Femur (tissue), 1 donor: ENCODE data around the gene IFFO2.

ENCODE experiments used
- DNase-seq: peaks from one replicate; pipeline ENCODE4 v3.0.0-alpha.2; 2017

IFFO2 gene

DNA sequence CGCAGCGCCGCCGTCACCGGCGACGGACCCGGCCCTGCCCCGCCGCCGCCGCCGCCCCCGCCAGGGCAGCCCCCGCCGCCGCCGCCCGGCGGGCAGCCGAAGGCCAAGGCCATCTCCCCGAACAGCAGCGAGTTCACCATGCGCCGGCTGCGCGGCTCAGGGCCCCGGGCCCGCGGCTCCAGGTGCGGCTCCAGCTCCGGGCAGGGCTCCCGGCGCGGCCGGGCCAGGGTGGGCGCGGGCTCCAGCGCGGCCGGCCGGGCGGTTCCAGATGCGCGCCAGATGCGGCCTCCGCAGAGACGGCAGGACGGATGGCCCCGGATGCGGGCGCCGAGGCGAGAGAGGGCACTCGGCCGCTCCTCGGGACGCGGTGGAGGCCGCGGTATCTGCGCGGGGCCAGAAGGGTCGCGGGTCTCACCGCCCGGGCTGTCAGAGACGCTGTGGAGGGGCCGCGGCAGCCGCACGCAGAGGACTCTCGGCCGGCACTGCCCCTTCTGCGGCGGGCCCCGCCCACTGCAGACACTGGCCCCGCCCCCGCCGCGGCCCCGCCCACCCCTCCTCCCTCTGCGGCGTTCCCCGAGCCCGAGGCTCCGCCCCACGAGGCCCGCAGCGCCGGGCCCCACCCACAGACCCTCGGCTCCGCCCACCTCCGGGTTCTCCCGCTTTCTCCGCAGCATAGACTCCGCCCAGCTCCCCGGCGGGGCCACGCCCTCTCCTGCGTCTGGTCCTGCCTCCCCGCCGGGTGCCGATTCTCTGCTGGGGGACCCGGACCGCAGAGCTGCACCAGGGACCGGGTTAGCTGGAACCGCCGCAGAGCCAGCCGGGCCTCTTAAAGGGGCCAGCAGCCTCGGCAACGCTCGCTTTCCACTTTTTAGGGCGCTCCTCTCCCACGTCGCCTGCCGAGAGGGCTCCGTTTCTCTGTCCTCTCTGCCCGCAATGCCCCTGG is at the start of gene IFFO2:
Gene IFFO2, minus strand, starts transcription at position 484 of the 943 bp plus-strand sequence. Its CDS starts 344 bp downstream, at position 140.
- DNase-seq: peak; percentile 98

- DNase-seq: no peak
Observed at GRCh38 chr1:19006000-19006399, 49.5 kb upstream of the IFFO2 start.

DNA sequence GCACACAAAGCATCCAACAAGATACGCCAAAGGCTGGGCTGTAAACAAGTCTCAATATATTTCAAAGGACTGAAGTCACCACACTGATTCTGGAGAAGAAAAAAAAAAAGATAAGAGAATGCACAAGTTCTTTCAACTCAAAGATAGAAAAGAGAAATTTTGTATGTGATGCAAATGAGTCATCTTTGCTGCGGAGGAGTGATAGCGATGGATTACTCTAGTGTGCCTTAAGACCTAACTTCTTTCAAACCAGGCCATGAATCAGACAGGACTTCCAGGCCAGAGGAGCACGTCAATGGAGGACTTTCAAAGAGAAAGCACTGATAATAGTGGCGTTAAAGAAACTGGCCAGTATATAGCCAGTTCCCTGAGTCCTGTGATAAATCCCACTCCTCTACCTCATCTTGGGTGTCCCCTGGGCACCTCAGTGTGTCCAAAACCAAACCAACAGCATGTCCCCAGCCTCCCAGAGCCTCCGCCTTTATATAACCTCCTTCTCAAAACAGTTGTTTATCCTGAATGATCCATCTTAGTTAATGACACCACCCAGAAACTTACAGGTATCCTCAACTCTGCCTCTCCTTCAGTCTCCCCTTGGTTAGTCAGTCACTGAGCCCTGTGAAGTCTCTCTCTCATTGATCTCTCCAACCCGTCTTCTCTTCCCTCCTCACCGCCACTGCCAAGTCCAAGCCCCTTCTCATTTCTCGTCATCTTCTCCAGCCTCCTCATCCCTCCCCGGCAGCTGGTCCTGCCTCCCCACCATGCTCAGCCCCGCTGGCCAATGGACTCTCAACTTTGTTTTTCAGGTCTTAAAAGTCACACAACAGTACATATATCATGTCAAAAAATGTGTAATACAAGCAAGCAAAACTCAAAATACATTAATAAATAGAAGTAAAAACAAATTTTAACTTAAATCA is 47.2 kb upstream of the IFFO2 start:
- DNase-seq: no peak

GRCh38 chr1:19000065-19000464 is 43.6 kb upstream of the IFFO2 start:
- no peak for DNase-seq

GRCh38 chr1:18999359-18999758 is 42.9 kb upstream of the IFFO2 start:
- DNase-seq: peak; percentile 56

DNA sequence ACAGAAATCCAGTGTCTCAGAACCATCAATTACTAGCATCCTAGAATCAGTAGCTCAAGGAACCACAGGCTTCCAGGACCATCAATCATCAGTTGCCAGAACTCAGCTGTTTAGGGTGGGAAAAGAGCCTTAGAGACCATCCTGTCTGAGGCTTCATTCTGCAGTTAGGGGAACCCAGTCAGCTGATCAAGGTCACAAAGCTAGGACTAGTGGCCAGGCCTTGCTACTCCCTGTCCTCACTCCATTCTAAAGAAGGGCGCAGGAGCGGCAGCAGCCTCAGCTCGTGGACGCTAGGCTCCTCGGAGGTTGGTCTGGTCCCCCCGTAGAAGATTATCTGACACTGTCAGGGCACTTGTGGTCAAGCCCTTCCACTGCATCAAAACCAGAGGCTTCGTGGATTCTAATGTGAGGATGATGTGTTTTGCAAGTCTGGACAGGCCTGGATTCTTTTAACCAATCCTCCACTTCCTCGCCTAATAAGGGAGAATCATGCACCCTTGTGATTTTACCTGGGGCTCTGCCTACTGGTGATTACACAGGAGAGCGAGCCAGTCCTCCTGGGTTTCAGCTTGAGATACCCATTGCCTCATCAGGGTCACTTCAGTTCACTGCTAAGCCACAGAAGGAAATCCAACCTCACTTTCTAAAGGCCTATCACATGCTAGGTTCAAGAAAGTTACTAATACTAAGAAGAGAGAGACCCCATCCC is 41.7 kb upstream of the IFFO2 start:
- DNase-seq: no peak

DNA sequence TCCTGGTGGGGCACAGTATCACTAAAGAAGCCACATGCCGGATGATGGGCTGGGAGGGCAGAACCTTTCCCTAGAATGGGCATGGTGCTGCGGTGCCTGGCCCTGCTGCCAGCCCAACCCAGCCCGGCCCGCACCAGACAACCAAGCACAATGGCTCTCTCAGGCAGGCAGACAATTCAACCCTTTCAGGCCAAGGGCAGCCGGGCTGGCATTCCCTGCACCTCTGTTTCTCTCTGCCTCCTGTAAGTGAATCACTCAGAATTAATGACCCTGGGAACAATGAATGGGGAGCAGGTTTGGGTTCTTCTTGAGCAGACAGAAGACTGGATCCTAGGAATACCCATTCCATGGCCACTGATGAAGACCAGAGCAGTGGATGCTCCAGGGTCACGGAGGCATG is 41.0 kb upstream of the IFFO2 start:
- DNase-seq: no peak

GRCh38 chr1:18996548-18997177 is 40.2 kb upstream of the IFFO2 start:
- DNase-seq: no peak

- DNase-seq: no peak
Observed at GRCh38 chr1:18994381-18994780, 37.9 kb upstream of the IFFO2 start.

DNA sequence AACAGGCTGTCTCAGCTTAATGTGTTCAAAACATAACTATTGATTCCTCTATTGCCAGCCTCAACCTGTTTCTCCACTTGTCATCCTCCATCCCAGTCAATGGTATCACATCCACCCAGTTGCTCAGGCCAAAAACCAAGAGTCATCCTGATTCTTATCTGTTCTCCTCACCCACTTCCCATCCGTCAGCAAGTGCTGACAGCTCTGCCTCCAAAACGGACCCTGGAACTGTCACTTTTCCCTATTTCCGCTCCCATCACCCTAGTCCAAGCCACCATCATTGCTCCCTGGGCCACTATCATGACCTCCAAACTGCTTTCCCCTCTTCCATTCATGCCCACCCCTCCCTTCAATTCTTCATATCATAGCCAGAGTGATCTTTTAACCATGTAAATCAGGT is 36.2 kb upstream of the IFFO2 start:
- no peak for DNase-seq

GRCh38 chr1:18991585-18991984 is 35.1 kb upstream of the IFFO2 start:
- DNase-seq: no peak

DNA sequence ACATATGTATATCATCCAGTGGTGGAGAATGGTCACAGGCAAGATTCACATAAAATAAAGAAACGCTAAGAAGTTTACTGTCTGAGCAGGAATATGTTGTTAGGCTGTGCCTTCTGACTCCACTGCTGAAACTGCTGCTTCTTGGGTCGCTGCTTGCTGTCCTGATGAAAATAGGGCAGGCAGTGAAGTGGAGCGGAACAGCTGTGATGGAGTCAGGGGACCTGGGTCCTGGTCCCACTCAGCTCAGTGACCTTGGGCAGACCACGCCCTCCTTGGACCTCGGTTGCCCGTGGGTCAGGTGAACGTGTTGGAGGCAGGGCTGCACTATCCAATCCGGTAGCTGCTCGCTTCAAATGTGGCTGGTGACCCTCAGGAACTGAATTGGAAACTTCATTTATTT is 33.4 kb upstream of the IFFO2 start:
- DNase-seq: no peak

DNA sequence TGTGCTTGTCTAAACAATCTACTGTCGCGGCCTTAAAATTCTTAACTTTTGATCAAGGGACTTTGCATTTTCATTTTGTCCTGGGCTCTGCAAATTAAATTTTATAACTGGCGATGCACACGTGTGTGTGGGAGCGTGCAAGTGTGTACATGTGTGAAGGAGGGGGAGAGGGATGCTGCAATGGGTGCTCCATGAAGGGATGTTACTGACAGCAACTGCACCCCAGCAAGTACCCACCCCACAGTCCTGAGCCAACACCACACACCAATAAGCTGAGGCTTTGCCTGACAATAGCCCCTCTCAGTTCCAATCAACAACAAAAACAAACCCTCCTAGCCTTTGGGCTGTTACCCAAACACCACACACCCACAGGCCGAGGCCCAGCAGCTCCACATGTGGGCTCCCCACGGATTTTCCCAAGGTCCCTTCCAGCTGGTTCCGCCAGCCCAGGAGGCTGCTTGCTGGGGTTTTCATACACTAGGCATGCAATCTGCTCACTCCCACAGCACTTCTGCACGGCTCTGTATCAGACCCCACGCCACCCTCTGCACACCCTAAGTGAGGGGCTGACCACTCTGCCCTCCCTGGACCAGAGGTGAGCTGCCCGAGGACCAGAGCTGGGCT is 32.8 kb upstream of the IFFO2 start:
- DNase-seq: no peak

DNA sequence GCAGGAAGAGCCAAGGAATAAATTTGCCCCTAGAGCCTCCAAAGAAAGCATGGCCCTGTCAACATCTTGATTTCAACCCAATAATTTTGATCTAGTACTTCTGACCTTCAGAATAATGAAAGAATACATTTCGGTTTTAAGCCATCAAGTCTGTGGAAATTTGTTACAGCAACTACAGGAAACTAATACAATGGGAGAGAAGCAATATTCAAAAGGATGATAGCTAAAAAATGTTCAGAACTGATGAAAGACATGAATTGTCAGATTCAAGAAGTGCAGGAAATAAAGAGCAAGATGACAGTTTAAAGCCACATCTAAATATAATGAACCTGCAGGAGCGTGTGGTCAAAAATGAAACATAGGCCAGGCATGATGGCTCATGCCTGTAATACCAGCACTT is 24.8 kb upstream of the IFFO2 start:
- no peak for DNase-seq

DNA sequence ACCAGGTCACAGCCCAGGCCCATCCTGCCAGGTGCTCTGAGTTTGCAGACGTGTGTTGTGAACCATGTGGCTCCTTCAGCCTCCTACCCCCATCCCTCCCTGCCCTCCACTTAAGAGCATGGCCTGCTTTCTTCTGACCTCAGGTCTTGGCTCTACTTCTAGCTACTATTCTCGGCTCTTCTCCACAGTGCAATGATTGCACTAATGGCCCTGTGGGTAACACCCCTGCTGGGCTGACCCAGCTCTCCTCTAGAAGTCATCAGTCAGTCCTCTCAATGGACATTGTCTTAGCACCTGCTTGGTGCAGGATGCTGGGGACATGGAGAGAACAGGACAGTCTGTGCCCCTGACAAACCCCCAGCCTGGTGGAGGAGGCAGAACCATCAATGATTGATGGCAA is 22.2 kb upstream of the IFFO2 start:
- no peak for DNase-seq

- no peak for DNase-seq
Observed at GRCh38 chr1:18977428-18977827, 21.0 kb upstream of the IFFO2 start.

GRCh38 chr1:18976096-18976495 is 19.6 kb upstream of the IFFO2 start:
- no peak for DNase-seq

- DNase-seq: no peak
Observed at GRCh38 chr1:18974606-18975005, 18.1 kb upstream of the IFFO2 start.

GRCh38 chr1:18974005-18974404 is 17.5 kb upstream of the IFFO2 start:
- DNase-seq: no peak

GRCh38 chr1:18973446-18973955 is 17.0 kb upstream of the IFFO2 start:
- DNase-seq: no peak

DNA sequence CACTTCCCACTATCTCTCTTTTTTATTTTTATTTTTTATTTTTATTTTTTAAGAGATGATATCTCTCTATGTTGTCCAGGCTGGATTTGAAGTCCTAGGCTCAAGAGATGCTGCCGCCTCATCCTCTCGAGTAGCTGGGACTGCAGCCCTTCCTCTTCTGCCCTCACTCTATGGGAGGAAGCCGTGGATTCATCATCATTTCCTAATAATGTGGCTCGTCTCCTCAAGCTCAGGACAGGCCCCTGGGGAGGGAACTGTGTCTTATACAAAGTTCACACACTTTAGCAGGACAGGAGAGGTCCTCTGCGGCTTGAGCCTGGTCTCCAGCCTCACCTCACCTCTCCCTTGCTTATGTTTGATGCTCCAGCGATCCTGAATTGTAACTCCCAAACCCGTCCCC is 16.5 kb upstream of the IFFO2 start:
- DNase-seq: no peak

DNA sequence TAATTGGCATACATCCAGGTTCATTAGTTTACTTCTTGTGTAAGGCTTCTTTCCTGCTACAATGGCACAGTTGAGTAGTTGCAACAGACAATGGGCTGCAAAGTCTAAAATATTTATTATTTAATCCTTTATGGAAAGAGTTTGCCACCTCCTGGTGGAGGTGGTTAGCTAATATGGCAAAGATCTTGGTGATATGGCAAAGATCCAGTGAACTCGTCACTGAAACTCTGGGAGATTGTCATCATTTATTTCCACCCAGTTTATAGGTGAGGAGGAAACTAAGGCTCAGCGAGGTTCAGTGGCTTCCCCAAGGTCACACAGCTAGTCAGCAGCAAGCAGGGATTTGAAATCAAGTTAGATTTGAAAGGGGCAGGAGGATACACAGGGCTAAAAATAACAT is 16.1 kb upstream of the IFFO2 start:
- no peak for DNase-seq
